WTC11 (cell line): Measurements from ENCODE around the gene MLST8. TPM values are rescaled to one million over a fixed set of nuclear protein-coding genes. Genes with fewer than 3 reads are reported as not detected.
A peak's percentile ranks its signal among the peaks of the same experiment; 100 is the strongest.

Experiments
- ATAC-seq: fragments of 200-7000 bp; cut with Tn5 transposase; 2 replicates; pipeline ENCODE4 v1.10.0; 2021; ENCODE audit warnings: mild to moderate bottlenecking, moderate library complexity
- CTCF ChIA-PET: fragments of 300-600 bp; sonication (Branson Sonifier 250); formaldehyde crosslinking; loops from one replicate; lab custom pipeline; 2021; ENCODE audit warnings: antibody characterized with exemption; lab: Charles Lee
- POLR2A ChIA-PET: fragments of 350-600 bp; sonication (Branson Sonifier 250); formaldehyde crosslinking; loops from one replicate; lab custom pipeline; 2021; ENCODE audit warnings: antibody characterized with exemption; lab: Charles Lee
- DNase-seq: peaks from one replicate; pipeline ENCODE4 v3.0.0; 2021; ENCODE audit warnings: low spot score
- H3K27ac Mint-ChIP-seq: 2 replicates; pipeline ENCODE4 v1.8.0; 2021; ENCODE audit warnings: mixed read lengths
- H3K27me3 Mint-ChIP-seq: 2 replicates; pipeline ENCODE4 v1.8.0; 2021; ENCODE audit warnings: low read depth, mild to moderate bottlenecking, moderate library complexity, mixed read lengths
- H3K36me3 Mint-ChIP-seq: 2 replicates; pipeline ENCODE4 v1.8.0; 2021; ENCODE audit warnings: mixed read lengths
- H3K4me1 Mint-ChIP-seq: 2 replicates; pipeline ENCODE4 v1.8.0; 2022; ENCODE audit warnings: mixed read lengths
- H3K4me3 Mint-ChIP-seq: 2 replicates; pipeline ENCODE4 v1.8.0; 2021; ENCODE audit warnings: mild to moderate bottlenecking, moderate library complexity, mixed read lengths
- H3K9me3 Mint-ChIP-seq: 2 replicates; pipeline ENCODE4 v1.8.0; 2021; ENCODE audit warnings: mixed read lengths
- CREM ChIP-seq: sonication (generic); formaldehyde crosslinking; IDR thresholded peaks from 2 replicates; pipeline ENCODE4 v1.8.1; 2022; ENCODE audit warnings: mild to moderate bottlenecking, missing genetic modification reagents, moderate library complexity
- ESRRA ChIP-seq: sonication (generic); formaldehyde crosslinking; IDR thresholded peaks from 2 replicates; pipeline ENCODE4 v1.8.1; 2022; ENCODE audit warnings: mild to moderate bottlenecking, missing genetic modification reagents, borderline replicate concordance
- FOXK1 ChIP-seq: sonication (generic); formaldehyde crosslinking; IDR thresholded peaks from 2 replicates; pipeline ENCODE4 v1.8.0; 2022; ENCODE audit warnings: mild to moderate bottlenecking, moderate library complexity, missing genetic modification reagents
- FOXP1 ChIP-seq: sonication (generic); formaldehyde crosslinking; IDR thresholded peaks from 2 replicates; pipeline ENCODE4 v1.8.0; 2022; ENCODE audit warnings: missing genetic modification reagents, mild to moderate bottlenecking, moderate library complexity, borderline replicate concordance
- NFYB ChIP-seq: sonication (generic); formaldehyde crosslinking; conservative IDR thresholded peaks from 2 replicates; pipeline ENCODE4 v1.8.0; 2022; ENCODE audit warnings: low read depth, missing genetic modification reagents
- NR3C1 ChIP-seq: sonication (generic); formaldehyde crosslinking; conservative IDR thresholded peaks from 2 replicates; pipeline ENCODE4 v1.8.1; 2023; ENCODE audit warnings: low read depth, mild to moderate bottlenecking, missing genetic modification reagents
- OVOL2 ChIP-seq: fragments of 250-450 bp; sonication (Bioruptor Pico); IDR thresholded peaks from 2 replicates; pipeline ENCODE4 v1.9.0; 2021; ENCODE audit warnings: mild to moderate bottlenecking, borderline replicate concordance
- RELA ChIP-seq: sonication (generic); formaldehyde crosslinking; IDR thresholded peaks from 2 replicates; pipeline ENCODE4 v1.8.1; 2022; ENCODE audit warnings: missing genetic modification reagents, mild to moderate bottlenecking, borderline replicate concordance
- SMAD3 ChIP-seq: sonication (generic); formaldehyde crosslinking; IDR thresholded peaks from 2 replicates; pipeline ENCODE4 v1.8.0; 2022; ENCODE audit warnings: missing genetic modification reagents, mild to moderate bottlenecking, borderline replicate concordance
- SOX15 ChIP-seq: fragments of 250-450 bp; sonication (Bioruptor Pico); IDR thresholded peaks from 2 replicates; pipeline ENCODE4 v1.9.0; 2021; ENCODE audit warnings: mild to moderate bottlenecking
- TEAD1 ChIP-seq: sonication (generic); formaldehyde crosslinking; IDR thresholded peaks from 2 replicates; pipeline ENCODE4 v1.8.0; 2022; ENCODE audit warnings: mild to moderate bottlenecking, missing genetic modification reagents
- total RNA-seq: library from RNA; stranded (reverse); gene quantifications from 3 replicates; pipeline ENCODE4 v1.2.3, GENCODE V29; 2021
- TF ChIP-seq, protein P1 (sequence below): sonication (generic); formaldehyde crosslinking; IDR thresholded peaks from 2 replicates; pipeline ENCODE4 v1.8.1; 2022; ENCODE audit warnings: low read depth, missing genetic modification reagents, borderline replicate concordance
- TF ChIP-seq, protein P2 (sequence below): sonication (generic); formaldehyde crosslinking; IDR thresholded peaks from 2 replicates; pipeline ENCODE4 v1.8.1; 2023; ENCODE audit warnings: mild to moderate bottlenecking, missing genetic modification reagents, moderate library complexity
- TF ChIP-seq, protein P3 (sequence below): sonication (generic); formaldehyde crosslinking; IDR thresholded peaks from 2 replicates; pipeline ENCODE4 v1.8.0; 2023; ENCODE audit warnings: missing genetic modification reagents
- TF ChIP-seq, protein P4 (sequence below): sonication (generic); formaldehyde crosslinking; conservative IDR thresholded peaks from 2 replicates; pipeline ENCODE4 v1.8.1; 2022; ENCODE audit warnings: mild to moderate bottlenecking, missing genetic modification reagents
- TF ChIP-seq, protein P5 (sequence below): sonication (generic); formaldehyde crosslinking; IDR thresholded peaks from 2 replicates; pipeline ENCODE4 v1.8.1; 2023; ENCODE audit warnings: mild to moderate bottlenecking, missing genetic modification reagents, moderate library complexity
- TF ChIP-seq, protein P6 (sequence below): sonication (generic); formaldehyde crosslinking; IDR thresholded peaks from 2 replicates; pipeline ENCODE4 v1.8.1; 2022; ENCODE audit warnings: mild to moderate bottlenecking, moderate library complexity, missing genetic modification reagents

MLST8 gene
- total RNA-seq, 1 experiment from 2014 or later, result 71.6 TPM

DNA sequence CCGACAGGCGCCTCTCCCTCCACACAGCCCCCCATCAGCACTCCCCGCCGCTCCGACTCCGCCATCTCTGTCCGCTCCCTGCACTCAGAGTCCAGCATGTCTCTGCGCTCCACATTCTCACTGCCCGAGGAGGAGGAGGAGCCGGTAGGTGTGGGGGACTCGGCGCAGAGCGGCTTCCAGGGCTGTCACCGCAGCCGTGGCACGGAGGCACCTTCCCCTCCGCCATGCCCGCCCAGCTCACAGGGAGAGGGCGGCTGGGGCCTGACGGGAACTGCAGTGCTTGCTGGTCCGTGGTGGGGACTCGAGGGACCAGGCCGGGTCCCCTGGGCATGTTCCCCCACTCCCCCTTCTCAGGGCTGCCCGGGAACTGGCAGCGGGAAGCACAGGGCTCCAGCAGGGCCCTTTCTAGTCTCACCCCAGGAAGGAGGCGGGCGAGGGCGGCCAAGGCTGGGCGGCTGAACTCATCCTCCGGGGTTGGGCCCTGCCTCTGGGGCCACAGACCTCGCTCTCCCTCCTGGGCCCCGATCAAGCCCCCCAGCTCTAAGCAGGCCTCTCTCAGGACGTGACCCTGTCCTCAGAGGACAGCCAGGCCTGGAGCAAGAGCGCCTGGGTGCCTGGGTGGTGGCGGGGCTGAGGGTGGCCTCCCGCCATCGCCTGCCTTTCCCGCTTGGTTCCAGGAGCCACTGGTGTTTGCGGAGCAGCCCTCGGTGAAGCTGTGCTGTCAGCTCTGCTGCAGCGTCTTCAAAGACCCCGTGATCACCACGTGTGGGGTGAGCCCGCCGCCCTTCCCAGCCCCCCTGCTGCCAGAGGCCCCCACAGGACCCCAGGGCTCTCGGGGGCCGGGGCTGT lies 34.4 kb upstream of the MLST8 start:
- Mint-ChIP-seq H3K27ac (no peak overlapping the region), H3K4me3 (no peak overlapping the region), H3K27me3 (no peaks in the 10 kb centered on the region), H3K4me1 (no peaks in the 10 kb centered on the region), H3K9me3 (no peaks in the 10 kb centered on the region), H3K36me3 (peaks cover 25% of the 10 kb centered on the region)
- ChIA-PET CTCF (no interaction called here), POLR2A (interaction anchor here (0.8 kb wide), 1 partner anchor 15 kb away, joined by 3 read pairs; the partner anchor contains the start of gene TRAF7)
- DNase-seq, result no peak
- TF ChIP-seq, protein P1, sequence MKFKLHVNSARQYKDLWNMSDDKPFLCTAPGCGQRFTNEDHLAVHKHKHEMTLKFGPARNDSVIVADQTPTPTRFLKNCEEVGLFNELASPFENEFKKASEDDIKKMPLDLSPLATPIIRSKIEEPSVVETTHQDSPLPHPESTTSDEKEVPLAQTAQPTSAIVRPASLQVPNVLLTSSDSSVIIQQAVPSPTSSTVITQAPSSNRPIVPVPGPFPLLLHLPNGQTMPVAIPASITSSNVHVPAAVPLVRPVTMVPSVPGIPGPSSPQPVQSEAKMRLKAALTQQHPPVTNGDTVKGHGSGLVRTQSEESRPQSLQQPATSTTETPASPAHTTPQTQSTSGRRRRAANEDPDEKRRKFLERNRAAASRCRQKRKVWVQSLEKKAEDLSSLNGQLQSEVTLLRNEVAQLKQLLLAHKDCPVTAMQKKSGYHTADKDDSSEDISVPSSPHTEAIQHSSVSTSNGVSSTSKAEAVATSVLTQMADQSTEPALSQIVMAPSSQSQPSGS (CRISPR knock-in tag), result no peak
- TF ChIP-seq RELA (CRISPR knock-in tag), result no peak
- TF ChIP-seq, protein P2, sequence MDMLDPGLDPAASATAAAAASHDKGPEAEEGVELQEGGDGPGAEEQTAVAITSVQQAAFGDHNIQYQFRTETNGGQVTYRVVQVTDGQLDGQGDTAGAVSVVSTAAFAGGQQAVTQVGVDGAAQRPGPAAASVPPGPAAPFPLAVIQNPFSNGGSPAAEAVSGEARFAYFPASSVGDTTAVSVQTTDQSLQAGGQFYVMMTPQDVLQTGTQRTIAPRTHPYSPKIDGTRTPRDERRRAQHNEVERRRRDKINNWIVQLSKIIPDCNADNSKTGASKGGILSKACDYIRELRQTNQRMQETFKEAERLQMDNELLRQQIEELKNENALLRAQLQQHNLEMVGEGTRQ (CRISPR knock-in tag), result no peak
- TF ChIP-seq, protein P3, sequence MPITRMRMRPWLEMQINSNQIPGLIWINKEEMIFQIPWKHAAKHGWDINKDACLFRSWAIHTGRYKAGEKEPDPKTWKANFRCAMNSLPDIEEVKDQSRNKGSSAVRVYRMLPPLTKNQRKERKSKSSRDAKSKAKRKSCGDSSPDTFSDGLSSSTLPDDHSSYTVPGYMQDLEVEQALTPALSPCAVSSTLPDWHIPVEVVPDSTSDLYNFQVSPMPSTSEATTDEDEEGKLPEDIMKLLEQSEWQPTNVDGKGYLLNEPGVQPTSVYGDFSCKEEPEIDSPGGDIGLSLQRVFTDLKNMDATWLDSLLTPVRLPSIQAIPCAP, result no peak
- no peak for TF ChIP-seq FOXK1 (CRISPR knock-in tag)
- no peak for TF ChIP-seq TEAD1 (CRISPR knock-in tag)
- TF ChIP-seq ESRRA (CRISPR knock-in tag), result no peak
- TF ChIP-seq NFYB, result no peak
- TF ChIP-seq CREM (CRISPR knock-in tag), result no peak
- TF ChIP-seq, protein P4, sequence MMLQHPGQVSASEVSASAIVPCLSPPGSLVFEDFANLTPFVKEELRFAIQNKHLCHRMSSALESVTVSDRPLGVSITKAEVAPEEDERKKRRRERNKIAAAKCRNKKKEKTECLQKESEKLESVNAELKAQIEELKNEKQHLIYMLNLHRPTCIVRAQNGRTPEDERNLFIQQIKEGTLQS, result no peak
- no peak for TF ChIP-seq SMAD3 (CRISPR knock-in tag)
- ATAC-seq, result no peak; the same call in 1 of the 2 replicates

DNA sequence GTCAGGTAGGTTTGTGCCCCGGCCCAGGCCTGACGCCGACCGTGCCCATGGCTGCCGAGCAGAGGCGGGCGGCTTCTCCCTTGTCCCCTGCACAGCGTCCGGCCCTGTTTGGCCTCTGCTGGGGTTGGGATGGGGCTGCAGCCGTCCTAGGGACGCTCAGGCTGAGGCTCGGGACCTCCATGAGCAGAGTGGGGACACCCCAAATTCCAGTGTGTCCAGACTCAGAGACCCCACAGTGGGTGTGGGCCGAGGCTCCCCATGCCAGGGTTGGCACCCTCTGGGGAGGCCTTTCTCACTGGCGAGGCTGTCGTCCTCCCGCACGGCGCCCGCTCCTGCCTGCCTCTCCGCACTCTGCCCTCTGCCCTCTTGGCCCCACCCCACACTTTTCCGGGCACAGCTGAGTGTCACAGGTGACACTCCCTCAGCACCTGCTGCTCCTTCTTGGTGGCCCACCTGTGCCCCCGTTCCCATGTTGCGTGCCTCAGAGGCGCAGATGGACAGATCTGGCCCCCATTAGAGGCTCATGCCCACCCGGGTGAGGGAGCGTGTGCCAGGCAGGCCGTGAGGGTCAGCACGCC lies 33.6 kb upstream of the MLST8 start:
- TF ChIP-seq TEAD1 (CRISPR knock-in tag) (no peak), NR3C1 (no peak), FOXP1 (CRISPR knock-in tag) (0 out of 2 replicates have a peak, but pooled peaks have one; percentile 8), OVOL2 (CRISPR knock-in tag) (no peak), SOX15 (CRISPR knock-in tag) (no peak), FOXK1 (CRISPR knock-in tag) (no peak)
- TF ChIP-seq, protein P5, sequence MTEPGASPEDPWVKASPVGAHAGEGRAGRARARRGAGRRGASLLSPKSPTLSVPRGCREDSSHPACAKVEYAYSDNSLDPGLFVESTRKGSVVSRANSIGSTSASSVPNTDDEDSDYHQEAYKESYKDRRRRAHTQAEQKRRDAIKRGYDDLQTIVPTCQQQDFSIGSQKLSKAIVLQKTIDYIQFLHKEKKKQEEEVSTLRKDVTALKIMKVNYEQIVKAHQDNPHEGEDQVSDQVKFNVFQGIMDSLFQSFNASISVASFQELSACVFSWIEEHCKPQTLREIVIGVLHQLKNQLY (CRISPR knock-in tag), result no peak
- TF ChIP-seq, protein P6, sequence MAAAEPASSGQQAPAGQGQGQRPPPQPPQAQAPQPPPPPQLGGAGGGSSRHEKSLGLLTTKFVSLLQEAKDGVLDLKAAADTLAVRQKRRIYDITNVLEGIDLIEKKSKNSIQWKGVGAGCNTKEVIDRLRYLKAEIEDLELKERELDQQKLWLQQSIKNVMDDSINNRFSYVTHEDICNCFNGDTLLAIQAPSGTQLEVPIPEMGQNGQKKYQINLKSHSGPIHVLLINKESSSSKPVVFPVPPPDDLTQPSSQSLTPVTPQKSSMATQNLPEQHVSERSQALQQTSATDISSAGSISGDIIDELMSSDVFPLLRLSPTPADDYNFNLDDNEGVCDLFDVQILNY (CRISPR knock-in tag), result no peak
- CTCF ChIA-PET, result no interaction called here
- H3K27ac Mint-ChIP-seq, result no peak overlapping the region
- ATAC-seq, result no peak
- peaks cover 24% of the 10 kb centered on the region for H3K36me3 Mint-ChIP-seq
- no peaks in the 10 kb centered on the region for H3K27me3 Mint-ChIP-seq
- no peak overlapping the region for H3K4me3 Mint-ChIP-seq
- POLR2A ChIA-PET, result no interaction called here
- H3K9me3 Mint-ChIP-seq, result no peaks in the 10 kb centered on the region
- DNase-seq, result no peak
- no peaks in the 10 kb centered on the region for H3K4me1 Mint-ChIP-seq
